ENCODE results near the gene MCTP1. TPM values are rescaled to one million over a fixed set of nuclear protein-coding genes. Genes with fewer than 3 reads are reported as not detected.

MCTP1 gene
- total RNA-seq, 4 donors from 2014 or later: 28.7 to 117 (median 48.2) TPM

- Histone ChIP-seq H3K27me3 (no peaks in the 10 kb centered on the region), H3K4me3 (no peak overlapping the region), H3K36me3 (no peaks in the 10 kb centered on the region), H3K27ac (no peak overlapping the region), H3K9me3 (no peaks in the 10 kb centered on the region), H3K4me1 (no peaks in the 10 kb centered on the region)
- WGBS, 2 donors: 79 to 89% methylated on average over 1 of the region's 1 CpG
- DNase-seq (ENCODE audit: low spot score in 2 of 2): no peak
- TF ChIP-seq CTCF (IDR thresholded peaks at IDR 0.05) (no peak), EP300 (IDR thresholded peaks at IDR 0.05) (no peak), POLR2A (IDR thresholded peaks at IDR 0.05) (no peak)
Observed at GRCh38 chr5:94736498-94736897, 548.4 kb downstream of the MCTP1 start.

- DNase-seq (ENCODE audit: low spot score in 2 of 2): no peak
- H3K36me3 ChIP-seq: no peaks in the 10 kb centered on the region
- no peak overlapping the region for H3K4me3 ChIP-seq
- TF ChIP-seq POLR2A (IDR thresholded peaks at IDR 0.05) (no peak), CTCF (IDR thresholded peaks at IDR 0.05) (no peak), EP300 (IDR thresholded peaks at IDR 0.05) (no peak)
- no peak overlapping the region for H3K27ac ChIP-seq
- no peaks in the 10 kb centered on the region for H3K27me3 ChIP-seq
- no peaks in the 10 kb centered on the region for H3K4me1 ChIP-seq
- WGBS, 2 donors: 44 to 46% methylated on average over 1 of the region's 1 CpG
- H3K9me3 ChIP-seq: no peaks in the 10 kb centered on the region
Observed at GRCh38 chr5:94731471-94731870, 553.4 kb downstream of the MCTP1 start.

GRCh38 chr5:94725142-94725541 lies 559.8 kb downstream of the MCTP1 start:
- no peaks in the 10 kb centered on the region for H3K9me3 ChIP-seq
- H3K27ac ChIP-seq: no peak overlapping the region
- no peak for TF ChIP-seq EP300 (IDR thresholded peaks at IDR 0.05)
- H3K4me3 ChIP-seq: no peak overlapping the region
- H3K27me3 ChIP-seq: no peaks in the 10 kb centered on the region
- H3K36me3 ChIP-seq: no peaks in the 10 kb centered on the region
- no peaks in the 10 kb centered on the region for H3K4me1 ChIP-seq
- 78 to 79% methylated on average over 1 of the region's 1 CpG for WGBS, 2 donors
- no peak for DNase-seq (ENCODE audit: low spot score in 2 of 2)

GRCh38 chr5:94715768-94716167 lies 569.1 kb downstream of the MCTP1 start:
- Histone ChIP-seq H3K4me1 (no peaks in the 10 kb centered on the region), H3K4me3 (no peak overlapping the region), H3K27ac (no peak overlapping the region), H3K36me3 (peaks cover 0 to 16% (median 0%) of the 10 kb centered on the region in 3 donors), H3K9me3 (no peaks in the 10 kb centered on the region), H3K27me3 (no peaks in the 10 kb centered on the region)
- no peak for TF ChIP-seq CTCF (IDR thresholded peaks at IDR 0.05)
- no peak for TF ChIP-seq EP300 (IDR thresholded peaks at IDR 0.05)
- TF ChIP-seq POLR2A (IDR thresholded peaks at IDR 0.05): no peak
- no peak for DNase-seq (ENCODE audit: low spot score in 2 of 2)
- WGBS, 2 donors: 88 to 92% methylated on average over 3 of the region's 3 CpGs

GRCh38 chr5:94711785-94712184 lies 573.1 kb downstream of the MCTP1 start:
- no peak for TF ChIP-seq CTCF (IDR thresholded peaks at IDR 0.05)
- no peak for TF ChIP-seq EP300 (IDR thresholded peaks at IDR 0.05)
- TF ChIP-seq POLR2A (IDR thresholded peaks at IDR 0.05): no peak
- Histone ChIP-seq H3K27ac (no peak overlapping the region), H3K4me1 (no peaks in the 10 kb centered on the region), H3K27me3 (no peaks in the 10 kb centered on the region), H3K36me3 (peaks cover 0 to 28% (median 0%) of the 10 kb centered on the region in 3 donors), H3K4me3 (no peak overlapping the region), H3K9me3 (no peaks in the 10 kb centered on the region)
- no peak for DNase-seq (ENCODE audit: low spot score in 2 of 2)

GRCh38 chr5:94709277-94709676 lies 575.6 kb downstream of the MCTP1 start:
- no peak for DNase-seq (ENCODE audit: low spot score in 2 of 2)
- 78 to 79% methylated on average over 1 of the region's 1 CpG for WGBS, 2 donors
- no peak overlapping the region for H3K4me3 ChIP-seq

More at GRCh38 chr5:94709277-94709676, 575.6 kb downstream of the MCTP1 start:
- TF ChIP-seq EP300 (IDR thresholded peaks at IDR 0.05): no peak
- TF ChIP-seq CTCF (IDR thresholded peaks at IDR 0.05): no peak
- no peak for TF ChIP-seq POLR2A (IDR thresholded peaks at IDR 0.05)
- no peaks in the 10 kb centered on the region for H3K27me3 ChIP-seq
- no peak overlapping the region for H3K27ac ChIP-seq
- peaks cover 0 to 24% (median 0%) of the 10 kb centered on the region in 3 donors for H3K36me3 ChIP-seq
- no peaks in the 10 kb centered on the region for H3K4me1 ChIP-seq
- H3K9me3 ChIP-seq: no peaks in the 10 kb centered on the region

All from tibial nerve (tissue), 4 donors.